Esophagus muscularis mucosa (tissue), 4 donors: Measurements from ENCODE around the gene IGIP. TPM values are rescaled to one million over a fixed set of nuclear protein-coding genes. Genes with fewer than 3 reads are reported as not detected.

Source experiments
- DNase-seq: peaks from one replicate; pipeline ENCODE4 v3.0.0-alpha.2; 2017; ENCODE audit errors: extremely low spot score
- H3K27ac ChIP-seq, 4 donors: fragments of 200-600 bp; sonication (generic); replicated peaks in 1 of 4; 1 replicate in 3 of 4; 2 replicates in 1 of 4; pipeline ENCODE4 v1.5.1; 2016 to 2019; ENCODE audit warnings: mild to moderate bottlenecking in 1 of 4
- H3K27me3 ChIP-seq, 4 donors: fragments of 200-600 bp; sonication (generic); one replicate each; pipeline versions ENCODE4 v1.5.1 to v1.6.0; 2016 to 2019
- H3K36me3 ChIP-seq, 4 donors: fragments of 200-600 bp; sonication (generic); one replicate each; pipeline ENCODE4 v1.5.1; 2016 to 2019
- H3K4me1 ChIP-seq, 4 donors: fragments of 200-600 bp; sonication (generic); one replicate each; pipeline ENCODE4 v1.5.1; 2016 to 2019
- H3K4me3 ChIP-seq, 4 donors: fragments of 200-600 bp; sonication (generic); 1 replicate in 2 of 4; 2 replicates in 2 of 4; pipeline ENCODE4 v1.5.1; 2016 to 2019; ENCODE audit warnings: mild to moderate bottlenecking in 4 of 4, moderate library complexity in 1 of 4
- H3K9me3 ChIP-seq, 4 donors: fragments of 200-600 bp; sonication (generic); 1 replicate in 3 of 4; 2 replicates in 1 of 4; pipeline ENCODE4 v1.5.1; 2016 to 2019
- EP300 ChIP-seq: sonication (generic); formaldehyde crosslinking; IDR thresholded peaks from one replicate; pipeline ENCODE4 v1.6.1; 2017; ENCODE audit warnings: antibody characterized with exemption
- POLR2A ChIP-seq: fragments of 450-650 bp; IDR thresholded peaks from one replicate; pipeline ENCODE4 v1.6.1; 2017; ENCODE audit warnings: antibody characterized with exemption, moderate library complexity, mild to moderate bottlenecking, low read depth
- POLR2AphosphoS5 ChIP-seq, 2 donors: sonication (generic); formaldehyde crosslinking; IDR thresholded peaks; one replicate each; pipeline ENCODE4 v1.6.1; 2017; ENCODE audit warnings: antibody characterized with exemption in 2 of 2
- WGBS: methylation state at CpG from one replicate; pipeline ENCODE4 v1.1.5; 2018; 5-methylcytosine and 5-hydroxymethylcytosine counted together
- intact Hi-C: fragments of 100-400 bp; cut with DNase I; formaldehyde crosslinking; loops from one replicate; pipeline ENCODE4 v1.15.1; 2023
- total RNA-seq, 4 donors: library from RNA; depleted of rRNA; stranded (reverse); fragments of >200 nt; gene quantifications; one replicate each; pipeline versions ENCODE4 v1.1.0 to v1.2.1, GENCODE V29; 2016
- TF ChIP-seq, protein P1 (sequence below), 3 experiments: fragments of 200-600 bp in 2 of 3; fragments of 450-650 bp in 1 of 3; sonication (generic) in 2 of 3; IDR thresholded peaks; one replicate each; pipeline ENCODE4 v1.5.1; 2017 to 2019; ENCODE audit warnings: antibody characterized with exemption in 3 of 3, mild to moderate bottlenecking in 2 of 3, moderate library complexity in 1 of 3

The IGIP gene
- total RNA-seq, 4 donors from 2014 or later: 17.6 to 31.9 (median 27.3) TPM

DNA sequence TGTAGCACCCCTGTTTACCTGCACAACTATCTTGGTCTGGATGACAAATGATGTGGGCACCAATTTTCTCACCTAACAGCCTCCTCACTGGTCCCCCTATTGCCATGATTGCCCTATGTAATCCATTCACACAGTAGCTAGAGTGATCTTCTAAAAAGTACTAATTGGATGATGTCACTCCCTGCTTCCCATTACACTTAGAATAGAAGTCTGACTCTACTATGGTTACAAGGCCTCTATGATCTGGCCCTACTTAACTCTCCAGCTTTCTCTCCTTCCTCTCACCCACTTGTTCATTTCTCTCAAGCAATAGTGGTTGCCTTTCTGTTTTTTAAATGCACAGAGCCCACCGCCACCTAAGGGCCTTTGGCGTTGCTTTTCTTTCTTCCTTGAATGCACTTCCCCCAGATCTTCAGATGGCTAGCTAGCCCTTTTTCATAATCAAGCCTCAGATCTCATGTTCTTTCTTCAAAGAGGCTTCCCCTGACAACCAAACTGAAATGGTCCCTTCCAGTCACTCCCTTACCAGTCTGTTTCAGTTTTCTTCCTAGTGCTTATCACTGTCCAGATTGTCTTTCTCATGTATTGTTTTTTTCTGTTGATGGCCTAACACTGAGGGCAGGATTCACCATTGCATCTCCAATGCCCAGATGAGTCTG lies 8.7 kb downstream of the IGIP start:
- H3K27me3 ChIP-seq: no peaks in the 10 kb centered on the region
- no peak for DNase-seq
- no peak overlapping the region for H3K4me3 ChIP-seq
- TF ChIP-seq EP300: no peak
- TF ChIP-seq POLR2A: no peak
- no peak for TF ChIP-seq POLR2AphosphoS5 (IDR thresholded peaks at IDR 0.05)
- TF ChIP-seq, protein P1, sequence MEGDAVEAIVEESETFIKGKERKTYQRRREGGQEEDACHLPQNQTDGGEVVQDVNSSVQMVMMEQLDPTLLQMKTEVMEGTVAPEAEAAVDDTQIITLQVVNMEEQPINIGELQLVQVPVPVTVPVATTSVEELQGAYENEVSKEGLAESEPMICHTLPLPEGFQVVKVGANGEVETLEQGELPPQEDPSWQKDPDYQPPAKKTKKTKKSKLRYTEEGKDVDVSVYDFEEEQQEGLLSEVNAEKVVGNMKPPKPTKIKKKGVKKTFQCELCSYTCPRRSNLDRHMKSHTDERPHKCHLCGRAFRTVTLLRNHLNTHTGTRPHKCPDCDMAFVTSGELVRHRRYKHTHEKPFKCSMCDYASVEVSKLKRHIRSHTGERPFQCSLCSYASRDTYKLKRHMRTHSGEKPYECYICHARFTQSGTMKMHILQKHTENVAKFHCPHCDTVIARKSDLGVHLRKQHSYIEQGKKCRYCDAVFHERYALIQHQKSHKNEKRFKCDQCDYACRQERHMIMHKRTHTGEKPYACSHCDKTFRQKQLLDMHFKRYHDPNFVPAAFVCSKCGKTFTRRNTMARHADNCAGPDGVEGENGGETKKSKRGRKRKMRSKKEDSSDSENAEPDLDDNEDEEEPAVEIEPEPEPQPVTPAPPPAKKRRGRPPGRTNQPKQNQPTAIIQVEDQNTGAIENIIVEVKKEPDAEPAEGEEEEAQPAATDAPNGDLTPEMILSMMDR (IDR thresholded peaks at IDR 0.05): no peak
- no peak overlapping the region for H3K27ac ChIP-seq
- no peaks in the 10 kb centered on the region for H3K9me3 ChIP-seq
- intact Hi-C loops: no loop called here
- WGBS: 94% methylated on average over 2 of the region's 2 CpGs
- no peaks in the 10 kb centered on the region for H3K36me3 ChIP-seq
- peaks cover 21 to 29% (median 25%) of the 10 kb centered on the region in 4 donors for H3K4me1 ChIP-seq

DNA sequence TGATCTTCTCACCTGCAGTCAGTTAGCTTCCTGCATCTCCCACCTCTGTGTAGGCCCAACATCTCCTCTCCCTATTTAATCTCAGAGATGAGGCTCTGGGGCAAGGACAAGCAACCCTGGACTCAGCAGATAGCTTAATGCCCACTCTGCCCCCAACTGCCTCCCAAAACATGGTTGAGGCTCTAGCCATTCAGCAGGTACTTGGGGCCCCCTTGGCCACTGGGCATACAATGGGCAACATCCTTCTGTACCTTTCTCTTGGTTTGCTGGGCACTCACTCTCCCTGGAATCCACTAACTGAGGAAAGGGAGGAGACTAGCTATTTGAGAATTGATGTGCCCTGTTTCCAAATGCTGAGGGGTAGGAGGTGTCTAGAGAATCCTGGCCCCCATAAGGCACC lies 9.4 kb downstream of the IGIP start:
- Histone ChIP-seq H3K27ac (no peak overlapping the region), H3K4me3 (no peak overlapping the region), H3K36me3 (no peaks in the 10 kb centered on the region), H3K4me1 (peaks cover 22 to 30% (median 26%) of the 10 kb centered on the region in 4 donors), H3K27me3 (no peaks in the 10 kb centered on the region), H3K9me3 (no peaks in the 10 kb centered on the region)
- intact Hi-C loops: no loop called here
- DNase-seq: no peak
- TF ChIP-seq POLR2A (no peak), POLR2AphosphoS5 (IDR thresholded peaks at IDR 0.05) (no peak), EP300 (no peak)
- TF ChIP-seq, protein P1 (IDR thresholded peaks at IDR 0.05): no peak

DNA sequence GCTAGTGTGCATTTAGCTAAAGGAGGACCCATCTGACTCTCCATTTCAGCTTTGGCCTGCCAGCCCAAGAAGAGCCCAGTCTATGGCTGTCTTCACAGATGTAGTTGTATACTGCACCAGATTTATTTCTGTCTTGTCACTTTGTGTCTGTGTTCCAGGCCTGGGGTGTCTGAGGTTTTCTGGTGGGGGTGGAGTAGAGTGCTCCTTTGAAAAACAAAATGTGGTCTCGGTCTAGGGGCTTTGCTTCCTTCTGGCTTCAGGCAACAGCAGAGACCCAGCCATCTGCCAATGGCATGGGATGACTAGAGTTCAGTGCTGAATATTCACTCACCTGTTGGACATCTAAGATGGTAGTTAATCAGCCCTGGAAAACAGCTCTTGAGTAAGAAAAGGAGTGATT lies 10.9 kb downstream of the IGIP start:
- H3K4me1 ChIP-seq: peaks cover 26 to 43% (median 37%) of the 10 kb centered on the region in 4 donors
- TF ChIP-seq EP300: no peak
- TF ChIP-seq POLR2AphosphoS5 (IDR thresholded peaks at IDR 0.05): no peak
- no peak for TF ChIP-seq POLR2A
- TF ChIP-seq, protein P1 (IDR thresholded peaks at IDR 0.05): no peak
- DNase-seq: peak; percentile 55
- 100% methylated on average over 1 of the region's 1 CpG for WGBS
- no peaks in the 10 kb centered on the region for H3K36me3 ChIP-seq
- H3K27me3 ChIP-seq: no peaks in the 10 kb centered on the region
- H3K4me3 ChIP-seq: no peak overlapping the region
- intact Hi-C loops: no loop called here
- no peak overlapping the region for H3K27ac ChIP-seq
- no peaks in the 10 kb centered on the region for H3K9me3 ChIP-seq

DNA sequence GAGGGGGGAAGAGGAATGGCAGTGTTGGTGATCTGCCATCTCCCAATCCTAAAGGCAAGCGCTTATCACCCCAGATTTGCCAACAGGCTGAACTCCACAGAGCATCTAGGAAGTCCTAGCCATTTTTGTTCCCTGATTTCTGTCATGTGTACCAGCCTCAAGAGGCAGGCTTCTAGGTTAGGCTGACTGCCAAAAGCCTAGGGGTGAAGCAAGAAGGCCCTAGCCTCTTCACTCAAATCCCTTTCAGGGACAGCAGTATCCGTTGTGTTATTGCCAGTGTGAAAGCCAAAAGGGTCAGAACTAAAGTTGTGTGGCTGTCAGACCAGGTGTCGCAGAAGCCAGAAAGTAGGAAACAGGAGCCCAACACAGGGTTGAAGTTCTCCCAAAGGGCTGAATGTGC lies 14.7 kb downstream of the IGIP start:
- TF ChIP-seq POLR2A (no peak), EP300 (no peak), POLR2AphosphoS5 (IDR thresholded peaks at IDR 0.05) (no peak)
- TF ChIP-seq, protein P1 (IDR thresholded peaks at IDR 0.05): no peak

DNA sequence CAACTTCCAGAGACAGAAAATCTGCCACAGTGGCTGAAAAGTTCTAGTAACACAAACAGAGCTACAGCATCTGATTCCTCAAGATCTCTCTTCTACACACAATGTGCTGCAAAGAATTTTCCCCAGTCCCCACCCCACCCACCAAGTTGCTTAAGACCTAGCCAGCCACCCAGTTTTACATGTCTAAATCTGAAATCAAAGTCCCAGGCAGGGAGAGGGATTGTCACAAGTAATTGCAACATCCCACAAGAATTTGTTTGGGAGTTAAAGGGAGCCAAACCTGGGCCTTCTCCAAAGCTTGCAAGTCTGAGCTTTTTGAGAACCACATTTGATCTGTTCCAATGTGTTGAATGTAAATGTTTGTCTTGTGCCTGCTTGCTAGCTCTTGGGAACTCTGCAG lies 15.5 kb downstream of the IGIP start:
- Histone ChIP-seq H3K4me1 (peaks cover 20 to 54% (median 41%) of the 10 kb centered on the region in 4 donors), H3K4me3 (no peak overlapping the region), H3K27ac (peak overlapping the region in 1 of 4 donors; percentile 8), H3K9me3 (no peaks in the 10 kb centered on the region), H3K36me3 (no peaks in the 10 kb centered on the region), H3K27me3 (no peaks in the 10 kb centered on the region)
- peak; percentile 87 for DNase-seq
- TF ChIP-seq EP300 (no peak), POLR2A (no peak), POLR2AphosphoS5 (IDR thresholded peaks at IDR 0.05) (peak in 1 of 2 donors; percentile 9)
- intact Hi-C loops: no loop called here

More for the DNA sequence above, 14.7 kb downstream of the IGIP start:
- no peak for DNase-seq
- 97% methylated on average over 3 of the region's 3 CpGs for WGBS
- Histone ChIP-seq H3K36me3 (no peaks in the 10 kb centered on the region), H3K4me1 (peaks cover 14 to 48% (median 33%) of the 10 kb centered on the region in 4 donors), H3K4me3 (no peak overlapping the region), H3K27me3 (no peaks in the 10 kb centered on the region), H3K27ac (peak overlapping the region in 1 of 4 donors; percentile 8), H3K9me3 (no peaks in the 10 kb centered on the region)
- intact Hi-C loops: no loop called here
